ENCODE results near the gene INPP4B.

INPP4B gene

DNA sequence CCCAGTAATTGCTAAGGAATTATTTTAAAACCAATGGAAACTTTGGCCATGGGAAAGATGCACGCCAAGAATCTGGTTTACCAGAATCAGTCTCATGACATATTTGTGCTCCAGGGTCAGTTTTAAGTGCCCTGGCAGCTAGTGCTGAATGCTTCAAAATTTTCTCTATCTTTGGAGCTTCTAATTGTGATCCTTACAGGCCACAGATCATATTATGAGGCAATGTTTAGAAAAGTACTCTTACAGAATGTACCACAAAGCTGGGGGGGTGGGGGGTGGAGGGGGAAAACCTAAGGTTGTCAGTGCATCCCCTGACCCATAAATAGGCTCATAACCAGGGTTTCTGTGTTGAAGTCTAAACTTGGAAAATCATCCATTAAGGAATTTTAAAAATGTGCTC lies 514.5 kb downstream of the INPP4B start:
- DNase-seq: no peak

DNA sequence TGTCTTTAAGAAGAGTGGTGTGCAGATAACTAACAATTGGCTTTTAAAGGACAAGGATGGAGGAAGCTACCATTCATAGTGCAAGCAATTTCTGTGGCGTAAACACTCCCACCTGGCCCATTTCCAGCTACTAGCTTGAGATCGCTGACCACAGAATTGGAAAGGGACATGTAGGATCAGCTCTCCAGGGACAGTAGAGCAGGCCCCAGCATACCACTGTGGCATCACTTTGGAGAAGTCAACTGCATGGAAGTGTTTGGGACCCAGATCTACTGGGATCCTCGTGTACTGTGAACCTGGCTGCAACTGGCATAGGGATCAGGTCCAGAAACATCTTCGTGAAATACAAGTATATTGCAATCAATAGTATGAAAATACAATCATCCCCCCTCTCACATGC lies 515.0 kb downstream of the INPP4B start:
- DNase-seq: no peak

DNA sequence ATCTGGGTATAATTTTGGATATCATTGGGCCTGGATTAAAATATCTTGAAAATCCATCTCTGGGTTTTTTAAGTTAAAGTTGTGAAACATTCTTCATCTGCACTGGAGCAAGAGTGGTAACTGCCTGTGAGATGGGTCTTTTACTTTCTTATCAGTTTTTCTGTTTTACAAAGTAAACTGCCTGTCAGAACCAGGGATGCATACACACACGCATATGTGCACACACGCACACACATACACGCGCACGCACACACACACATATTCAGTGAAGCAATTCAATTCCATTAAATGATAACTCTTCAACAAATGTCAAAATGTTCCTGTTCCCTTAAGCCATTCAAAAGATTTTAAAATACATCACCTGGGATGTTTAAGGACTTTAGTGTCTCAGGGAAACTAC lies 515.8 kb downstream of the INPP4B start:
- no peak for DNase-seq

DNA sequence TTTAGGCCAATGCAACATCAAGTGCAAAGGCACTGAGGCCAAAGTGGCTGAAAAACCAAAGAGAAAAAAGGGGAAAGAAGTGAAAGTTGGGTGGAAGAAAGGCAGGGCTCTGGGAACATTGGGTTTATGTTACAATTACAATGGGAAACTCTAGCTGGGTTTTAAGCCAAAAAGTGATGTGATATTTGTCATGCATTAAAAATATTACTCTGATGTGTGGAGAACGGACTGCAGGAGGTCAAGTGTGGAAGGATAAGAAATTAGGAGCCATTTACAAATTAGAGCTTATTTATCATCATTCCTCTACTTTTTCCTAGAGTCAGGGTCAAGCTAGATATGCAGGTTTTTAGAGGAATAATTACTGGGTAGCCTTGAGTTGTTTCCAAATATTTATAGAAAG lies 516.8 kb downstream of the INPP4B start:
- DNase-seq: no peak

DNA sequence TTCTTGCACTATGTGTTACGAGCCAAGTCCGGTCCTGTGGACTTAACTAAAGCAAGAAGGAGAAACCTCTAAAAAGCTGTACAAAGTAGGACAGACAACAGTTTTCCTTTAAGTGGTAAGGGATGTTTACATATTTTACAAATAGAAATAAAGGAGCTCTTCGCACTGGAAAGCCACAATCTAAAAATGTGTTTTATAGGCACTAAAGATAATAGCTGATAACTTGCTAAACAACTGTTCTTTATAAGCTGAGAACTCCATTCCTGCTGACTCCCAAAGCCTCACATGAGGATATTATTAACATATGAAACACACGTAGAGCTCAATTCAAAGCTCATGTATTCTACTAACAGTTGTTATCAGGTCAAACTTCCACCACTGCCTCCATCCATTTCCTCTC lies 519.9 kb downstream of the INPP4B start:
- DNase-seq: no peak

DNA sequence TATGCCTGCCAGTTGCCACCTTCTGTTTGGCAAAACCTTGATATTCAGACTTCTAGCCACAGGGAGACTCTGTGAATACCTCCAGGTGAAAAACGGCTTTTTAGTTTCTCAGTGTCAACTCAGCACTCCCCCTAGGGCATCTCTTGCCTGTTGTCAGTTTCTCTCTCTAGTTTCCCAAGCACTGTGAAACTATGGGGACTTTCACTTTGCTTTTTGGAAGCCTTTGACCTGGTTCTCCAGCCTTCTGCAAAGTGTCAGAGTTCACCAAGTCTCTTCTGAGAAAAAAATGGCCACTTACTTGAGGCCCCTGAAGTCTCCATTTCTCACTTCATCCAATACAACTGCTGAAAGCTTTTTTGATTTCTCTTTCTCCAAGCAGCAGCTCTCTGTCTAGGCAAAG lies 521.5 kb downstream of the INPP4B start:
- DNase-seq: no peak

- DNase-seq: no peak
Observed at GRCh38 chr4:142322996-142323395, 523.1 kb downstream of the INPP4B start.

GRCh38 chr4:142318280-142318679 lies 527.8 kb downstream of the INPP4B start:
- DNase-seq: no peak

DNA sequence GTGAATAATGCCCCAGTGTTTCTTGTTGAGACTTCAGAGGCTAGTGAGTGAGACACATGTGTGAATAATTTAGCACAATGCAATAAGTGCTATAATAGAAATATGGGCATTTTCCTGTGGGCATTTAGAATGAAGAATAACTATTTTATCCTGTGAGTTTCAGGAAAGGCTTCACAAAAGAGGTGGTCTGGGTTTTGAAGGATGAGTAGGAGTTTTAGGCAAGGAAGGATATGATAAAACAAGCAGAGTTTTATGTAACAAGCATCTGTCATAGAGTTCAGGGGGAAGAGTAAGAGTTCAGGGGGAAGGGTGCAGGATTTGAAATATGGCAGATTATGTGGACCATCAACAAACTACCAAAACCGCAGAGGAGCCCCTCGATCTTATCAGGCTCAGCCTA lies 529.2 kb downstream of the INPP4B start:
- DNase-seq: no peak

GRCh38 chr4:142316025-142316424 lies 530.1 kb downstream of the INPP4B start:
- DNase-seq: no peak

DNA sequence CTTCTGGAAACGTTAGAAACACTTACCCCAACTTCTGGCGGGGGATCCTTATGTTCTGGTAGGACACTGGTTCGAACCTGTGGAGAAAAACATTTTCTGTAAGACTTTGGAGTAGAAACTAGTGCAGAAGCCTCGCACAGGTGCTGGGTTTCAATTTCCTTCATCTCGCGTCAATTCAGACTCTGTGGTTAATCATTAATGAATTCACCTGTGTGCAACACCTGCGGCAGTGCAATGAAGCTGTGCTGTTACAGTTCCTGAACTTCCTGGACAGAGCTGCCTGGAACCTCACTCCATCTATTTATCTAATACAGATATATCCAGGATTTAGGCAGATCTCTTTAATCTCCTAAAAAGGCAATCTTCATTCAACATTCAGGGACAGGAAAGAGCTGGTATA lies 531.4 kb downstream of the INPP4B start:
- no peak for DNase-seq

DNA sequence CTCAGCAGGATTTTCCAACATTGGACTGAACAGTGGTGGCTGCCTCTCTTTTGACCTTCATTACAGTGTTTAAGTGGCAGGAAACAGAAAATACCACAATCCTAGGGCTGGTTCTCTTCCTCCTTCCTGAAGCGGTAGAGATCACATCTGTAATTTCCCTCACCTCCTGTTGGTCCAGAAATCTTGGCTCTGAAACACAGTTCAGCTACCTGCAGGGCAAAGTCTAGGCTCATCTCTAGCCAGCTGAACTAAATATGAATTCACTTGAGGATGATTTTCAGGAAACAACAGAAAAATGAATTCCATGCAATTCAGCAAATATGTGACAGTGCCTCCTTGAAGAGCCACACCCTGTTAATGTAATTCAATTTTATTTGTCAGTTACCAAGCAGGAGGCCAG lies 531.9 kb downstream of the INPP4B start:
- DNase-seq: no peak

DNA sequence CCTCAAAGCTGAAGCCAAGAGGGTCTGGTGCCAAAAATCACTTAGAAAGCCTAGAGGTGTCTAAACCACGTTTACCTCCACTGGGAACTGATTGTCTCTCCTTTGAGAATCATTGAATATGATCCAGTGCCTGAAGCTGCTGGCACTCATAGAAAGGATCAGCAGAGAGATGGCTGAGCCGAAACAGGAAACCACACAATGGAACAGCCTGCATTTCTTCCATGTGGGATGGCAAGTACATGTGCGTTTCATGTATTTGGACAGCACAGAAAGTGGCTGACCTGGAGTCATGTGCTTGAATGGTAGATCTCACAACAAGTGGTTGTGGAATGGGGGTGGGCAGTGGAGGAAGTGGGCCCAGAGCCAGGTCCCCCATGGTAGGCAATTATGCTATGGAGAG lies 533.7 kb downstream of the INPP4B start:
- DNase-seq: no peak

- DNase-seq: no peak
Observed at GRCh38 chr4:142311916-142312315, 534.2 kb downstream of the INPP4B start.

- no peak for DNase-seq
Observed at GRCh38 chr4:142309772-142310171, 536.3 kb downstream of the INPP4B start.

GRCh38 chr4:142307857-142308256 lies 538.2 kb downstream of the INPP4B start:
- DNase-seq: no peak

DNA sequence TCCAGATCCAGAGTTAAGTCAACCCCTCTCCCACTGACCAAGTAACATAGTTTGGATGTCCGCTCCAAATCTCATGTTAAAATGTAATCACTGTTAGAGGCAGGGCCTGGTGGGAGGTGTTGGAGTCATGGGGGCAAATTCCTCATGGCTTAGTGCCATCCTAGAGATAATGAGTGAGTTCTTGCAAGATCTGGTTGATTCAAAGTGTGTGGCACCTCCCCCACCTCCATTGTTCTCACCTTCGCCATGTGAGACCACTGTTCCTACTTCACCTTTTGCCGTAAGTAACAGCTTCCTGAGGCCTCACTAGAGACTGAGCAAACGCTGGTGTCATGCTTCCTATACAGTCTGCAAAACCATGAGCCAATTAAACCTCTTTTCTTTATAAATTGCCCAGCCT lies 548.8 kb downstream of the INPP4B start:
- no peak for DNase-seq

- no peak for DNase-seq
Observed at GRCh38 chr4:142293536-142293935, 552.6 kb downstream of the INPP4B start.

DNA sequence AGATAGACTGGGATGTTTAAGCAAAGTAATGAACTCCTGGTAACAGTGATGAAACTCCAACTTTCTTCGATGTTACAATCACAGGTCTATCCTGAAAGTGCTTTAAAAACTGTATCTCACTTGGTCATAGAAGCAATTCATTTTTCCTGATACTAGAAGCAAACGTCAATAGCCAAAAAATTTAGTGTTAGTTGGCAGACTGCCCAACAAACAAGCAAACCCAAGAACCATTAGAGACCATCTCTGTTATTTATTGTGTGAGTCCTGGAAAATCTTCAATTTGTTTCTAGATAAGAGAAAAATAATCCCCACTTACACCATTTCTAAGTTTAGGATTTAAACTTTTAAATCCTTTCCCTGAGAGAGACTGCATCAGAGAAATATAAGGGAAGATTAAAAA lies 553.9 kb downstream of the INPP4B start:
- no peak for DNase-seq

GRCh38 chr4:142291299-142292050 lies 554.6 kb downstream of the INPP4B start:
- DNase-seq: no peak

DNA sequence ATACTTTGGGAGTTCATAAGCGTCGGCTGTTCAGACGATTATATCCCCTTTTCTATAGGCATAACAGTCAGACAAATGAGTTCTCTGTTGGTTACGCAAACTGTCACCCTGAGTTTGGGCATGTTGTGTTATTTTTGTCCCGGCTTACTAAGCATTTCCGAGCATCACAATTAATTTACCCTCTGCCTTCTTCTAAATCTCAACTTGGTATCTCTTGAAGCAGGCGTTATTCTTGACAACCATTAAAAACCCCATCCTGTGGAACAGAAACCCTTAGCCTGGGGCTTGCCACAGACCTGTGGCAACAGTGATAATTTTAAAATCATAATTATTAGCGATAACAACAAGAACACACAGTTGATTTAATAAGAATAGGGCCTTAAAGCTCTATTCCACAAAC lies 558.7 kb downstream of the INPP4B start:
- no peak for DNase-seq

DNA sequence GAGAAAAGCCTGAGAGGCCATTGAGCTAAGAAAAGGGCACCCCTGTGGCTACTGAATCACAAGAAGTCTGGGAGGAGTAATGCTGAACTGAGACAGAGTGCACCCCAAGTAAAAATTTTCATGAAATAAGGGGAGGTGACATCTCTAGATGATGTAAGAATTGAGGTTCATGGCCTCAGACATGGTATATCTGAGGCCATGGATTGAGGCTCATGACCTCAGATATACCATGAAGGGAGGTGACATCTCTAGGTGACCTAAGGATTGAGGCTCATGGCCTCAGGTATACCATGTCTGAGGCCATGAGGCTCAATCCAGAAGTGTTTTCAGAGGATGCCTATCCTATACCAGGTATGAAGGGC lies 560.9 kb downstream of the INPP4B start:
- DNase-seq: no peak

GRCh38 chr4:142284402-142285221 lies 561.5 kb downstream of the INPP4B start:
- DNase-seq: no peak

- no peak for DNase-seq
Observed at GRCh38 chr4:142282870-142283431, 563.1 kb downstream of the INPP4B start.

Measured in hippocampal formation (tissue), 2 donors.